ENCODE measurements around the gene MTPN.

MTPN gene

DNA sequence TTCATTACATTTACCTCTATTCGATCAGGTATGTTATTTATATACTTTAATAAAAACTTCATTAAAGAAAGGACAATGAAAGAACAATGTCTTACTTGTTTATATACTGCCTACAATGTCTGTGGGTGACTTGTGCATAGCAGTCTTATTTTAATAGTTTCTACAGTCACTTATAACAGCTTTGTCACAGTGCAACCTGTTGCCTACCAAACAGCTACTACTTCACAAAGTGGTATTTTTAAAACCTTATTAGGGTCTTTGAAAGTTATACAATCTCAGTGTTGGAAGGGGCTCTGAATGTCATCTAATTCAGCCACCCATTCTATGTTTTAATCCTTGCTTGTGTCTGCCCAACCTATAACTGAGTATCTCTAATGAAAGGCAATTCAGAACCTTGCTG is 19.0 kb downstream of the MTPN start:
- Histone ChIP-seq H3K27ac (ENCODE audit: low read length) (no peak overlapping the region), H3K27me3 (ENCODE audit: low read depth, low read length) (no peaks in the 10 kb centered on the region), H3K36me3 (replicated peaks; ENCODE audit: low read depth, low read length) (peaks cover 22% of the 10 kb centered on the region), H3K79me2 (ENCODE audit: low read length) (peaks cover 99% of the 10 kb centered on the region), H2AFZ (ENCODE audit: low read depth, low read length) (no peak overlapping the region), H3K4me2 (ENCODE audit: low read length) (no peak overlapping the region), H3K4me3 (ENCODE audit: low read length) (no peak overlapping the region), H4K20me1 (ENCODE audit: insufficient read depth, low read length) (peaks cover 97% of the 10 kb centered on the region), H3K4me1 (ENCODE audit: low read length) (peaks cover 28% of the 10 kb centered on the region), H3K9me3 (ENCODE audit: insufficient read depth, low read length) (no peaks in the 10 kb centered on the region), H3K9ac (ENCODE audit: low read length) (no peak overlapping the region)
- TF ChIP-seq EZH2phosphoT487 (IDR thresholded peaks at IDR 0.05; ENCODE audit: low read depth) (no peak), CTCF (IDR thresholded peaks at IDR 0.05; ENCODE audit: low read depth, low read length) (no peak)

DNA sequence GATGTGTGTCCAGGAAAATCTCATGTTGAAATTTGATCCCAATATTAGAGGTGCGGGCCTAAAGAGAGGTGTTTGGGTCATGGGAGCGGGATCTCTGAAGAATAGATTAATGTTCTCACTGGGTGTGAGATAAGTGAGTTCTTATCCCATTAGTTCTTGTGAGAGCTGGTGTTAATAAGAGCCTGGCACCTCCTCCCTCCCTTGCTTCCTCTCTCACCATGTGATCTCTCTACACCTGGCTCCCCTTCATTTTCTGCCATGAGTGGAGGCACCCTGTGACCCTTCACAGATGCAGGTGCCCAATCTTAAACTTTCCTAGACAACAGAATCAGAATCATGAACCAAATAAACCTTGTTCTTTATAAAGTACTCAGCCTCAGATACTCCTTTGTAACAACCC is 19.5 kb downstream of the MTPN start:
- no peak overlapping the region for H3K4me2 ChIP-seq (ENCODE audit: low read length)
- TF ChIP-seq EZH2phosphoT487 (IDR thresholded peaks at IDR 0.05; ENCODE audit: low read depth) (no peak), CTCF (IDR thresholded peaks at IDR 0.05; ENCODE audit: low read depth, low read length) (no peak)
- peaks cover 25% of the 10 kb centered on the region for H3K36me3 ChIP-seq (replicated peaks; ENCODE audit: low read depth, low read length)
- no peaks in the 10 kb centered on the region for H3K27me3 ChIP-seq (ENCODE audit: low read depth, low read length)
- H3K4me3 ChIP-seq (ENCODE audit: low read length): no peak overlapping the region
- H3K9ac ChIP-seq (ENCODE audit: low read length): no peak overlapping the region
- H3K79me2 ChIP-seq (ENCODE audit: low read length): peaks cover 99% of the 10 kb centered on the region
- no peaks in the 10 kb centered on the region for H3K9me3 ChIP-seq (ENCODE audit: insufficient read depth, low read length)
- H3K27ac ChIP-seq (ENCODE audit: low read length): no peak overlapping the region
- peaks cover 97% of the 10 kb centered on the region for H4K20me1 ChIP-seq (ENCODE audit: insufficient read depth, low read length)
- H3K4me1 ChIP-seq (ENCODE audit: low read length): peaks cover 24% of the 10 kb centered on the region
- H2AFZ ChIP-seq (ENCODE audit: low read depth, low read length): no peak overlapping the region

DNA sequence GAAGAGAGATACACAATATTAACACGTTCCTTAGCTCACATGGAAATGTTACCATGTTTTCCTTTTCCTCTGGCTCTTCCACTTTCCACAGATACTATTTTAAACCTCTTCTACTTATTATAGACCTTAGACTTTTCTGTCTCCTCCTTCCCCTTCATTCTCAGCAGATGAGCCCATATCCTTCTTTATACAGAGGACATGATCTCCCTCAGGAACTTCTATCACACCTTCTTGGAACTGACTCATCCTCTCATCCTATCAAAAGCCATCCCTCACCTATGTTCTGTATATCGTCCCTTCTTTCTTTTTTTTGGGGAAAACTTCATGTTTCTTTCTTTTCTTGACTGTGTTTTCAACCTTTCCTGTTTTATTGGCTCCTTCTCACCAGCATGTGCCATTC is 20.8 kb downstream of the MTPN start:
- H3K4me1 ChIP-seq (ENCODE audit: low read length): peaks cover 13% of the 10 kb centered on the region
- no peak overlapping the region for H3K9ac ChIP-seq (ENCODE audit: low read length)
- peaks cover 30% of the 10 kb centered on the region for H3K36me3 ChIP-seq (replicated peaks; ENCODE audit: low read depth, low read length)
- TF ChIP-seq CTCF (IDR thresholded peaks at IDR 0.05; ENCODE audit: low read depth, low read length) (no peak), EZH2phosphoT487 (IDR thresholded peaks at IDR 0.05; ENCODE audit: low read depth) (no peak)
- H3K27me3 ChIP-seq (ENCODE audit: low read depth, low read length): no peaks in the 10 kb centered on the region
- H3K27ac ChIP-seq (ENCODE audit: low read length): no peak overlapping the region
- H2AFZ ChIP-seq (ENCODE audit: low read depth, low read length): no peak overlapping the region
- H3K4me3 ChIP-seq (ENCODE audit: low read length): no peak overlapping the region
- peaks cover 97% of the 10 kb centered on the region for H4K20me1 ChIP-seq (ENCODE audit: insufficient read depth, low read length)
- no peaks in the 10 kb centered on the region for H3K9me3 ChIP-seq (ENCODE audit: insufficient read depth, low read length)
- no peak overlapping the region for H3K4me2 ChIP-seq (ENCODE audit: low read length)
- peaks cover 99% of the 10 kb centered on the region for H3K79me2 ChIP-seq (ENCODE audit: low read length)

GRCh38 chr7:135950972-135951371 is 26.2 kb downstream of the MTPN start:
- Histone ChIP-seq H3K4me2 (ENCODE audit: low read length) (no peak overlapping the region), H3K27me3 (ENCODE audit: low read depth, low read length) (no peaks in the 10 kb centered on the region), H2AFZ (ENCODE audit: low read depth, low read length) (no peak overlapping the region), H3K9ac (ENCODE audit: low read length) (no peak overlapping the region), H4K20me1 (ENCODE audit: insufficient read depth, low read length) (peaks cover 96% of the 10 kb centered on the region), H3K4me1 (ENCODE audit: low read length) (no peaks in the 10 kb centered on the region), H3K4me3 (ENCODE audit: low read length) (no peak overlapping the region), H3K36me3 (replicated peaks; ENCODE audit: low read depth, low read length) (peaks cover 60% of the 10 kb centered on the region), H3K79me2 (ENCODE audit: low read length) (peaks cover 67% of the 10 kb centered on the region), H3K27ac (ENCODE audit: low read length) (no peak overlapping the region), H3K9me3 (ENCODE audit: insufficient read depth, low read length) (no peaks in the 10 kb centered on the region)
- TF ChIP-seq EZH2phosphoT487 (IDR thresholded peaks at IDR 0.05; ENCODE audit: low read depth) (no peak), CTCF (IDR thresholded peaks at IDR 0.05; ENCODE audit: low read depth, low read length) (no peak)

Measured in OCI-LY3 (cell line).